WTC11 (cell line): Measurements from ENCODE around the gene CLASP2. TPM values are rescaled to one million over a fixed set of nuclear protein-coding genes. Genes with fewer than 3 reads are reported as not detected.

Experiments used
- ATAC-seq: fragments of 200-7000 bp; cut with Tn5 transposase; 2 replicates; pipeline ENCODE4 v1.10.0; 2021; ENCODE audit warnings: mild to moderate bottlenecking, moderate library complexity
- CTCF ChIA-PET: fragments of 300-600 bp; sonication (Branson Sonifier 250); formaldehyde crosslinking; loops from one replicate; lab custom pipeline; 2021; ENCODE audit warnings: antibody characterized with exemption; lab: Charles Lee
- POLR2A ChIA-PET: fragments of 350-600 bp; sonication (Branson Sonifier 250); formaldehyde crosslinking; loops from one replicate; lab custom pipeline; 2021; ENCODE audit warnings: antibody characterized with exemption; lab: Charles Lee
- DNase-seq: peaks from one replicate; pipeline ENCODE4 v3.0.0; 2021; ENCODE audit warnings: low spot score
- H3K27ac Mint-ChIP-seq: 2 replicates; pipeline ENCODE4 v1.8.0; 2021; ENCODE audit warnings: mixed read lengths
- H3K27me3 Mint-ChIP-seq: 2 replicates; pipeline ENCODE4 v1.8.0; 2021; ENCODE audit warnings: low read depth, mild to moderate bottlenecking, moderate library complexity, mixed read lengths
- H3K36me3 Mint-ChIP-seq: 2 replicates; pipeline ENCODE4 v1.8.0; 2021; ENCODE audit warnings: mixed read lengths
- H3K4me1 Mint-ChIP-seq: 2 replicates; pipeline ENCODE4 v1.8.0; 2022; ENCODE audit warnings: mixed read lengths
- H3K4me3 Mint-ChIP-seq: 2 replicates; pipeline ENCODE4 v1.8.0; 2021; ENCODE audit warnings: mild to moderate bottlenecking, moderate library complexity, mixed read lengths
- H3K9me3 Mint-ChIP-seq: 2 replicates; pipeline ENCODE4 v1.8.0; 2021; ENCODE audit warnings: mixed read lengths
- AFF4 ChIP-seq: sonication (generic); formaldehyde crosslinking; IDR thresholded peaks from 2 replicates; pipeline ENCODE4 v1.8.1; 2023; ENCODE audit warnings: mild to moderate bottlenecking, missing genetic modification reagents, borderline replicate concordance
- CREB1 ChIP-seq: sonication (generic); formaldehyde crosslinking; IDR thresholded peaks from 2 replicates; pipeline ENCODE4 v1.8.0; 2023; ENCODE audit warnings: mild to moderate bottlenecking, missing genetic modification reagents
- ESRRA ChIP-seq: sonication (generic); formaldehyde crosslinking; IDR thresholded peaks from 2 replicates; pipeline ENCODE4 v1.8.1; 2022; ENCODE audit warnings: mild to moderate bottlenecking, missing genetic modification reagents, borderline replicate concordance
- FOXP1 ChIP-seq: sonication (generic); formaldehyde crosslinking; IDR thresholded peaks from 2 replicates; pipeline ENCODE4 v1.8.0; 2022; ENCODE audit warnings: missing genetic modification reagents, mild to moderate bottlenecking, moderate library complexity, borderline replicate concordance
- IRF2 ChIP-seq: sonication (generic); formaldehyde crosslinking; IDR thresholded peaks from 2 replicates; pipeline ENCODE4 v1.8.0; 2022; ENCODE audit warnings: low read depth, missing genetic modification reagents, borderline replicate concordance
- PRDM15 ChIP-seq: sonication (generic); formaldehyde crosslinking; IDR thresholded peaks from 2 replicates; pipeline ENCODE4 v1.8.0; 2022; ENCODE audit warnings: missing genetic modification reagents
- PRRX2 ChIP-seq: fragments of 250-450 bp; sonication (Bioruptor Pico); IDR thresholded peaks from 2 replicates; pipeline ENCODE4 v1.8.0; 2021; ENCODE audit warnings: mild to moderate bottlenecking
- RELA ChIP-seq: sonication (generic); formaldehyde crosslinking; IDR thresholded peaks from 2 replicates; pipeline ENCODE4 v1.8.1; 2022; ENCODE audit warnings: missing genetic modification reagents, mild to moderate bottlenecking, borderline replicate concordance
- TEAD4 ChIP-seq: sonication (generic); formaldehyde crosslinking; IDR thresholded peaks from 2 replicates; pipeline ENCODE4 v1.8.0; 2022; ENCODE audit warnings: mild to moderate bottlenecking, missing genetic modification reagents
- USF2 ChIP-seq: sonication (generic); formaldehyde crosslinking; IDR thresholded peaks from 2 replicates; pipeline ENCODE4 v1.8.1; 2023; ENCODE audit warnings: mild to moderate bottlenecking, missing genetic modification reagents, moderate library complexity
- ZBTB43 ChIP-seq: sonication (generic); formaldehyde crosslinking; IDR thresholded peaks from 2 replicates; pipeline ENCODE4 v1.8.1; 2023; ENCODE audit warnings: mild to moderate bottlenecking, missing genetic modification reagents
- ZMAT4 ChIP-seq: fragments of 250-450 bp; sonication (Bioruptor Pico); IDR thresholded peaks from 2 replicates; pipeline ENCODE4 v1.9.0; 2021; ENCODE audit warnings: mild to moderate bottlenecking
- ZNF281 ChIP-seq: sonication (generic); formaldehyde crosslinking; IDR thresholded peaks from 2 replicates; pipeline ENCODE4 v1.8.0; 2023; ENCODE audit warnings: mild to moderate bottlenecking, missing genetic modification reagents
- total RNA-seq: library from RNA; stranded (reverse); gene quantifications from 3 replicates; pipeline ENCODE4 v1.2.3, GENCODE V29; 2021

CLASP2 gene
- total RNA-seq, 1 experiment from 2014 or later = 56.7 TPM

- no peak for TF ChIP-seq ZBTB43 (CRISPR knock-in tag)
- no peak for TF ChIP-seq TEAD4 (CRISPR knock-in tag)
- TF ChIP-seq ESRRA (CRISPR knock-in tag) = no peak
- no peak for TF ChIP-seq ZNF281 (CRISPR knock-in tag)
- TF ChIP-seq ZMAT4 (CRISPR knock-in tag) = no peak
- TF ChIP-seq PRRX2 (CRISPR knock-in tag) = no peak
- TF ChIP-seq IRF2 (CRISPR knock-in tag) = no peak
- no peak for TF ChIP-seq CREB1 (CRISPR knock-in tag)
- no peak for TF ChIP-seq USF2 (CRISPR knock-in tag)
- no peak for TF ChIP-seq FOXP1 (CRISPR knock-in tag)
- no peak for TF ChIP-seq AFF4 (CRISPR knock-in tag)
- TF ChIP-seq PRDM15 = no peak
- TF ChIP-seq RELA = no peak
- TF ChIP-seq, all 79 proteins: peak for 0
- H3K27ac Mint-ChIP-seq = no peak overlapping the region
- ChIA-PET CTCF (no interaction called here), POLR2A (interaction anchor here (0.9 kb wide), 1 partner anchor 9 kb away, joined by 3 read pairs; no protein-coding TSS in a partner anchor)
- ATAC-seq (no peak), DNase-seq (no peak)
- no peaks in the 10 kb centered on the region for H3K4me1 Mint-ChIP-seq
- no peak overlapping the region for H3K4me3 Mint-ChIP-seq
- H3K9me3 Mint-ChIP-seq = peaks cover 19% of the 10 kb centered on the region
- peaks cover 29% of the 10 kb centered on the region for H3K36me3 Mint-ChIP-seq
- H3K27me3 Mint-ChIP-seq = no peaks in the 10 kb centered on the region
These were observed 49.4 kb downstream of the CLASP2 start for GRCh38 chr3:33668618-33669017.
